Myometrial cell (primary cell): ENCODE results near the gene TSC22D1. TPM values are rescaled to one million over a fixed set of nuclear protein-coding genes. Genes with fewer than 3 reads are reported as not detected.

ENCODE experiments used
- total RNA-seq: library from RNA; depleted of rRNA; stranded (reverse); fragments of >200 nt; gene quantifications from 2 replicates; pipeline ENCODE4 v1.2.3, GENCODE V29; 2015

TSC22D1 gene
- 35.7 and 39.3 TPM in 2 replicates for total RNA-seq

GRCh38 chr13:44575741-44576350 lies at the start of gene TSC22D1:
Gene TSC22D1, minus strand, starts transcription at chr13:44576330. Its CDS starts 256 bp downstream, at chr13:44576074.

Other genes starting within 250 kb of the TSC22D1 start
- gene SERP2, start 202.5 kb downstream of the TSC22D1 start, total RNA-seq = 3.9 and 11.2 TPM in 2 replicates